HCT116 (cell line): ENCODE measurements around the gene CA6. TPM values are rescaled to one million over a fixed set of nuclear protein-coding genes. Genes with fewer than 3 reads are reported as not detected.
"Not testable (repeated sequence)": the region's sequence is repeated elsewhere in the genome, so short reads cannot be mapped to it uniquely, and the experiment has no call there.

ENCODE experiments used
- ATAC-seq: fragments of 200-7000 bp; cut with Tn5 transposase; 2 replicates; pipeline ENCODE4 v1.9.1; 2020; ENCODE audit warnings: mild to moderate bottlenecking, moderate library complexity
- BruUV-seq: library from RNA; stranded (reverse); fragments of 400-500 nt; replicated peaks from 2 replicates; lab custom pipeline; 2021; lab: Mats Ljungman, UMichigan
- CTCF ChIA-PET: fragments of 300-600 bp; sonication (Branson Sonifier 250); formaldehyde crosslinking; loops from one replicate; lab custom pipeline; 2021; ENCODE audit warnings: antibody characterized with exemption; lab: Charles Lee
- POLR2A ChIA-PET: fragments of 300-600, 350-600 bp; sonication (Branson Sonifier 250); formaldehyde crosslinking; loops from one replicate; lab custom pipeline; 2021; ENCODE audit warnings: antibody characterized with exemption; lab: Charles Lee
- RAD21 ChIA-PET, 2 experiments: fragments of 300-600 bp; sonication (Branson Sonifier 250); formaldehyde crosslinking; loops; one replicate each; lab custom pipeline; 2023; ENCODE audit warnings: low total read pairs in 2 of 2; ENCODE audit not compliant: uncharacterized antibody in 2 of 2, unreplicated experiment in 2 of 2, low non-redundant PET in 1 of 2; lab: Charles Lee
- DNase-seq: peaks from one replicate; pipeline ENCODE4 v3.0.0-alpha.2; 2010; ENCODE audit warnings: low read depth, low spot score
- H2AFZ ChIP-seq: fragments of 200-600 bp; shearing (Covaris generic), sonication (generic); 2 replicates; pipeline ENCODE4 v1.6.1; 2017; ENCODE audit warnings: low read depth, mixed run types, mixed read lengths, antibody characterized with exemption, low read length; ENCODE audit not compliant: poor library complexity, severe bottlenecking
- H3K27ac ChIP-seq: 2 replicates; pipeline ENCODE4 v1.5.1; 2012; ENCODE audit warnings: low read depth, low read length
- H3K27me3 ChIP-seq: fragments of 200-600 bp; sonication (generic); 2 replicates; pipeline ENCODE4 v1.6.1; 2016; ENCODE audit warnings: mixed run types, low read length, mixed read lengths; ENCODE audit not compliant: insufficient read depth
- H3K36me3 ChIP-seq, 2 experiments: fragments of 200-500 bp in 1 of 2; fragments of 200-600 bp in 1 of 2; sonication (Bioruptor generic) in 1 of 2; sonication (generic) in 1 of 2; 2 replicates each; pipeline versions ENCODE4 v1.5.1 to v1.6.1; 2014 to 2016; ENCODE audit warnings: low read length in 2 of 2, inconsistent platforms in 1 of 2, mixed read lengths in 1 of 2, mixed run types in 1 of 2; ENCODE audit not compliant: insufficient read depth in 2 of 2, control insufficient read depth in 1 of 2
- H3K4me1 ChIP-seq, 2 experiments: fragments of 200-600 bp in 1 of 2; sonication (generic) in 1 of 2; 2 replicates each; pipeline versions ENCODE4 v1.5.1 to v1.6.1; 2012 to 2017; ENCODE audit warnings: low read length in 2 of 2, inconsistent platforms in 1 of 2, mild to moderate bottlenecking in 1 of 2, mixed read lengths in 1 of 2, mixed run types in 1 of 2, moderate library complexity in 1 of 2; ENCODE audit not compliant: insufficient read depth in 2 of 2, control insufficient read depth in 1 of 2
- H3K4me2 ChIP-seq: fragments of 200-600 bp; sonication (generic); 2 replicates; pipeline ENCODE4 v1.6.1; 2017; ENCODE audit warnings: mixed run types, low read length, mixed read lengths
- H3K4me3 ChIP-seq, 2 experiments: fragments of 200-600 bp in 1 of 2; sonication (generic) in 1 of 2; replicated peaks in 1 of 2; 2 replicates each; pipeline ENCODE4 v1.5.1; 2011 to 2016; ENCODE audit warnings: low read length in 2 of 2, control low read depth in 1 of 2, low read depth in 1 of 2, mild to moderate bottlenecking in 1 of 2, mixed read lengths in 1 of 2, mixed run types in 1 of 2
- H3K79me2 ChIP-seq: fragments of 200-600 bp; sonication (generic); 2 replicates; pipeline ENCODE4 v1.6.1; 2017; ENCODE audit warnings: mild to moderate bottlenecking, mixed run types, low read length, moderate library complexity, mixed read lengths; ENCODE audit not compliant: insufficient read depth
- H3K9ac ChIP-seq: fragments of 200-600 bp; sonication (generic); 2 replicates; pipeline ENCODE4 v1.6.1; 2016; ENCODE audit warnings: low read length, mixed read lengths
- H3K9me2 ChIP-seq: fragments of 200-600 bp; sonication (generic), shearing (Covaris generic); 2 replicates; pipeline ENCODE4 v1.6.1; 2017; ENCODE audit warnings: mixed run types, mild to moderate bottlenecking, moderate library complexity; ENCODE audit not compliant: insufficient read depth
- H3K9me3 ChIP-seq, 2 experiments: fragments of 200-500 bp in 1 of 2; fragments of 200-600 bp in 1 of 2; sonication (Bioruptor generic) in 1 of 2; sonication (generic) in 1 of 2; 2 replicates each; pipeline ENCODE4 v1.6.1; 2014 to 2017; ENCODE audit warnings: low read length in 2 of 2, mixed read lengths in 2 of 2, inconsistent platforms in 1 of 2, low read depth in 1 of 2, mild to moderate bottlenecking in 1 of 2, mixed run types in 1 of 2, moderate library complexity in 1 of 2; ENCODE audit not compliant: control insufficient read depth in 1 of 2, insufficient read depth in 1 of 2
- H4K20me1 ChIP-seq: fragments of 200-600 bp; sonication (generic), shearing (Covaris generic); 2 replicates; pipeline ENCODE4 v1.6.1; 2017; ENCODE audit warnings: mixed run types, mild to moderate bottlenecking, moderate library complexity; ENCODE audit not compliant: insufficient read depth
- CEBPB ChIP-seq: IDR thresholded peaks from 2 replicates; pipeline ENCODE4 v1.6.1; 2012; ENCODE audit warnings: low read depth
- EGR1 ChIP-seq: IDR thresholded peaks from 2 replicates; pipeline ENCODE4 v1.6.1; 2012; ENCODE audit warnings: low read depth
- ELF1 ChIP-seq: IDR thresholded peaks from 2 replicates; pipeline ENCODE4 v1.6.1; 2012; ENCODE audit warnings: low read depth, borderline replicate concordance
- EZH2phosphoT487 ChIP-seq: fragments of 200-600 bp; IDR thresholded peaks from 2 replicates; pipeline ENCODE4 v1.6.1; 2018; ENCODE audit warnings: antibody characterized with exemption, borderline replicate concordance
- SIN3A ChIP-seq: IDR thresholded peaks from 2 replicates; pipeline ENCODE4 v1.6.1; 2012; ENCODE audit warnings: low read depth
- SRF ChIP-seq: IDR thresholded peaks from 2 replicates; pipeline ENCODE4 v1.6.1; 2012; ENCODE audit warnings: low read depth
- TCF7L2 ChIP-seq: IDR thresholded peaks from 2 replicates; pipeline ENCODE4 v1.7.0; 2011; ENCODE audit warnings: borderline replicate concordance, inconsistent platforms; ENCODE audit not compliant: insufficient read depth, insufficient read length; ENCODE audit errors: extremely low read depth
- YY1 ChIP-seq: IDR thresholded peaks from 2 replicates; pipeline ENCODE4 v1.6.1; 2011; ENCODE audit warnings: low read length, low read depth, moderate library complexity, mild to moderate bottlenecking; ENCODE audit not compliant: insufficient replicate concordance; ENCODE audit errors: extremely low read depth
- ZBTB33 ChIP-seq: IDR thresholded peaks from 2 replicates; pipeline ENCODE4 v1.6.1; 2011; ENCODE audit warnings: mild to moderate bottlenecking, low read length, moderate library complexity; ENCODE audit not compliant: insufficient replicate concordance; ENCODE audit errors: extremely low read depth
- ZNF274 ChIP-seq: fragments of 200-500 bp; sonication (Bioruptor generic); IDR thresholded peaks from 2 replicates; pipeline ENCODE4 v1.6.1; 2014; ENCODE audit warnings: mild to moderate bottlenecking, low read depth, low read length, inconsistent platforms
- intact Hi-C: fragments of 100-400 bp; cut with micrococcal nuclease; formaldehyde crosslinking; loops from 2 replicates; pipeline ENCODE4 v1.10.0; 2022
- total RNA-seq: library from RNA; stranded (reverse); gene quantifications from one replicate; pipeline ENCODE4 v1.2.1, GENCODE V29; 2021; ENCODE audit not compliant: unreplicated experiment

CA6 gene
- total RNA-seq, 1 experiment from 2014 or later = not detected

- ATAC-seq (no peak), DNase-seq (no peak)
- Histone ChIP-seq H4K20me1 (no peaks in the 10 kb centered on the region), H3K4me2 (no peak overlapping the region), H3K9me2 (no peaks in the 10 kb centered on the region), H3K4me3 (no peak overlapping the region), H3K4me1 (no peaks in the 10 kb centered on the region), H2AFZ (no peak overlapping the region), H3K79me2 (no peaks in the 10 kb centered on the region), H3K36me3 (no peaks in the 10 kb centered on the region), H3K9me3 (no peaks in the 10 kb centered on the region), H3K27ac (no peak overlapping the region), H3K9ac (no peak overlapping the region), H3K27me3 (no peaks in the 10 kb centered on the region)
- TF ChIP-seq SRF = no peak
- no peak for TF ChIP-seq ZNF274
- TF ChIP-seq SIN3A = no peak
- no peak for TF ChIP-seq EGR1
- no peak for TF ChIP-seq CEBPB
- TF ChIP-seq YY1 = no peak
- TF ChIP-seq ZBTB33 = no peak
- TF ChIP-seq ELF1 = no peak
- TF ChIP-seq TCF7L2 = no peak
- no peak for TF ChIP-seq EZH2phosphoT487
- BruUV-seq = no TSS peak
- intact Hi-C loops = no loop called here
- RAD21 ChIA-PET = no interaction called here
- CTCF ChIA-PET = no interaction called here
- POLR2A ChIA-PET = interaction anchor here (1.5 kb wide), 1 partner anchor 11 kb away, joined by 3 read pairs; no protein-coding TSS in a partner anchor
Observed at GRCh38 chr1:9020305-9020704, 74.6 kb downstream of the CA6 start.

GRCh38 chr1:9022026-9022738 lies 76.5 kb downstream of the CA6 start:
- intact Hi-C loops, ATAC-seq, RAD21 ChIA-PET, H4K20me1 ChIP-seq, H3K36me3 ChIP-seq, H3K27ac ChIP-seq, H2AFZ ChIP-seq, H3K4me2 ChIP-seq, POLR2A ChIA-PET, H3K4me3 ChIP-seq, H3K9ac ChIP-seq, BruUV-seq, H3K27me3 ChIP-seq, H3K9me2 ChIP-seq, H3K4me1 ChIP-seq, DNase-seq, H3K9me3 ChIP-seq, H3K79me2 ChIP-seq: not testable (repeated sequence)
- CTCF ChIA-PET = interaction anchor here (1.2 kb wide), 1 partner anchor 18 kb away, joined by 4 read pairs; no protein-coding TSS in a partner anchor
